Activated CD4-positive, alpha-beta T cell treated with anti-CD3 and anti-CD28 coated beads, Interleukin-2, amount 50 U/mL, for 24 hours (primary cell): ENCODE measurements around the gene FAM221B.

Experiments used
- DNase-seq, 2 donors: peaks; one replicate each; pipeline ENCODE4 v3.0.0-alpha.2; 2020; ENCODE audit warnings: low read depth in 1 of 2, low spot score in 1 of 2

Gene FAM221B

GRCh38 chr9:35792024-35792813 is 36.3 kb downstream of the FAM221B start:
- no peak for DNase-seq

DNA sequence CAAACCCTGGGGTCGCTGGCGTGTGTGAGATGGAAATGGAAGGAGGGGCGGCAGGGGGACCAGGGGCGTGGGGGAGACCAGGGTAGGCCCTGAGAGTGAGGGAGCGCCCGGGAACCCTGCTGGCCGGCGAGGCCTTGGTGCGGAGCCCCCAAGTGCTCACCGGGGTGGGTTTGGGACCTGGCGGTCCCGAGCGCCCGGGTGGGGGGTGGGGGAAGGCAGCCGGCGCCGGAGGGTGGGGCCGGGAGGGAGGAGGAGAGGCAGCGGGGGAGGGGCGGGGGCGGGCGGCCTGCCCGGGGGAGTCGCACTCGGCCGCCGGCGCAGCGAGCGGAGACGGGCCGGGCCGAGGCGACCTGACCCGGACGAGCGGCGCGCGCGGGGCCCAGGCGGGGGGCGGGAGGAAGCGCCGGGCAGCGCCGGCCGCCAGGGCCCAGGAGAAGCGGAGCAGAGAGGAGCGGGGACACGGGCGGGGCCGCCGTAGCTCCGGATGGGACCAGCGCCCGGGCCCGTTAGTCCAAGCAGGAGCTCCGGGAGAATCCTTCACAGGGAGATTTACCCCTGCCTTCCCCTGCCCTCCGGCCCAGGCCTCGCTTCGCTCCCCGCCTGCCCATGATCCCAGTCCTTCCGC is 37.1 kb downstream of the FAM221B start, which contains the start of gene NPR2:
NPR2 (plus strand) TSS at position 295 of the 625 bp plus-strand sequence. CDS start 818 bp downstream, outside the sequence.
- DNase-seq = no peak

DNA sequence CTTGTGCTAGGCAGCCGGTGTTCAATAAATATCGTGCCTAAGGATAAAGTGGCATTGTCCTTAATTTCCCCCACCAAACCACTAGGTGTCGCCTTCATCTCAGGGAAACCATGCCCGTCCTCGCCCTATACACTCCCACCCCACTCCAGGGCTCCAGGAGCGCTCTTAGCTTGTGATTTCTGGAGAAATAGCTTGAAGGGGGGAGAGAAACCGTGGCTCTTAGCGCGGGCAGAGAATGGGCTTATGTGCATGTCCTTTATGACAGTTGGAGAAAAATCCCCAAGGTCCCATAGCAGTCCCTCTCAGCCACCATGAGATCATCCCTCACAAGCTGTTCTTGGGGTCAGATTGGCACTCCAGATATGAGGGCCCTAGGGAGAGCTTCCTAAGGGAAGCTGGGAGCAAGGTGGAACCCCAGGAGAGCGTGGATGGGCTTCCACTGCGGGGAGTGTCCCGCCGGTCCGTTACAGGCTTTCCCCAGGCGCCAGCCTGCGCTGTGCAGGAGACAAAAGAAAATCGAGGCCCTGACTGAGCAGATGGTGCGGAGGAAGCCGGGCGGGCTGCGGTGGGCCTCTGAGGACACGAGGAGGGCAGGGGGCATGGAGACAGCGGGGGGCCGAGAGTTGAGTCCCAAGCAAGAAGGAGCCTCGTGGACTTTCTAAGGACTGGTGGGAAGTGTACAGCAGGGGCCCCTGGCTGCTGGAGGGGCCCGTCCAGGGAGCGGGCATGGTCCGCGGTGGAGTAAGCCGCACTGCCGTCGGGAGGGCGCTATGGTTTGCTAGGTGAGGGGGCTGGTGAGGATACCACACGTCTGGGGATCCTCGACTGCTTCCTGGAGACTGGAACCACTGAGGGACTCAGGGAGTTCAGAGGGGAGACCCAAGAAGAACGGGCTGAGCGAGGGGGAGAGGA is 37.9 kb downstream of the FAM221B start:
- peak; percentile 19 to 45 for DNase-seq

GRCh38 chr9:35790025-35790384 is 38.5 kb downstream of the FAM221B start:
- no peak for DNase-seq

DNA sequence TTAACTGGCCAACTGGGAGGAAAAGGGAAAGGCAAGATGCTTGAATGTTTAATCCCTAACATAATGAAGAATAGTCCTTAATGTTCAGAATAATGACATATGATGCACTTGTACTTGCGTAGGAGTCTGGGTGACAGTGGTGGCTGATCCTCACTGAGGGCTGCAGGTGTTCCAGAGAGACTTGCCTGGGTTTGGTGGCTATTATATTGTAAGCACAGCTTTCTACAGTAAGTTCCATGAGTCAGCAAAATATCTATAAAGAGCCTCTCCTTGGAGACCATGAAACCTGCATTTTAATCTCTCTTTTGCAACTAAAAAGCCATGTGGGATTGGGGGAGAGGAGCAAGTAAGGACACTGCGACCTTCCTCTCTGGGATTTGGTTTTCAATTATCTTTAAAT is 39.0 kb downstream of the FAM221B start:
- no peak for DNase-seq

- no peak for DNase-seq
Observed at GRCh38 chr9:35783418-35783817, 45.1 kb downstream of the FAM221B start.

GRCh38 chr9:35781066-35781465 is 47.5 kb downstream of the FAM221B start:
- DNase-seq = no peak

- no peak for DNase-seq
Observed at GRCh38 chr9:35778496-35778895, 50.0 kb downstream of the FAM221B start.

- DNase-seq = no peak
Observed at GRCh38 chr9:35776018-35776417, 52.5 kb downstream of the FAM221B start.

- DNase-seq = no peak
Observed at GRCh38 chr9:35774907-35775635, 53.5 kb downstream of the FAM221B start.

DNA sequence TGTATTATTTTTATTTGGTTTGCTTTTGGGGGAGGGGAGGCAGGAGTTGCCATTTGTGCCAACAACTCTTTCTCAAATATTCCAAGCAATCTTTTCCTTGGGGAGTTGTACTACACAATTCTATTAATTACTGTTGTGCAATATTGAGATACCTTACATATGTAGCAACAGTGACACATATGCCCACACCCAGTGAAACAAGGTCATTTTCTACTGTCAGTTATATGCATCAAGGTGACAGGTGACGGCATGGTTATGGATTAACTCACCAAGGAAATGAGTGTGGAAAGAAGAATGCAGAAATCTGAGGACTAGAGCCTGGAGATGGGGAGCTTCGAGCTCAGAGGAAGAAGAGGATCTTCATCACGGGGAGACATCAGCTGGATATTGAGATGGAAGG is 56.6 kb downstream of the FAM221B start:
- no peak for DNase-seq

DNA sequence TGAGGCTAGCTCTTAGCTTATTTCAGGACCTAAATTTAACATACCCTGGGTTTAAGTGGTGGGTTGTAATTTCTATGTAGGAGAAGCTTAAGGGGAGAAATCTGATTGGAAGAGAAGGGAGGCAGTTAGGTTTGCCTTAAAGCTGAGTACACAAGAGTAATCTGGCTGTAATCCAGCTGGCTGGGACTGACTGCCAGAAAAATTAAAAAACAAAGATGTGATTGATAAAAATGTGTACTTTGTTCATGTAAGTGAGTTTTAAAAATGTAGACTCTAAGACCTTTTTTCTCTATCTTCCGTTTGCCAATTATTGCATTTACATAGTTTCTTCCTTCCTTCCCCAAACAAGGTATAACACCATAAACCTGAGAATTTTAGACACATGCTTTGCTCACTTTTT is 57.0 kb downstream of the FAM221B start:
- no peak for DNase-seq

DNA sequence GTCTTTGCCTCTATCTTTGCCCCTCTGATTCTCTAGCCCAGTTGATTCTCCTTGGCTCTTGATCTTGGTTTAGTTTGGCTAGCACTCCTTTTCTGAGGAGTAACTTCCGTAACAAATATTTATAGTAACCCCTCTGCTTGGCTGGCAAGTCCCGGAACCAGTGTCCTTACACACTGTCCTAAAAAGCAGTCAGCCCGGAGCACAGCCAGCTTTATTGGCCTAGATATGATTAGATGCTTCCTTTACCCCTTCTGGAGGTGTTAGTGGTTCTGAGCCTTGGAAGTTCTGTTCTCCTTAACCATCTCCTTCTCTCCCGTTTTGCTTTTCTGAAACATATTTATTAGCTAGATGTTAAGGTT is 57.5 kb downstream of the FAM221B start:
- no peak for DNase-seq

DNA sequence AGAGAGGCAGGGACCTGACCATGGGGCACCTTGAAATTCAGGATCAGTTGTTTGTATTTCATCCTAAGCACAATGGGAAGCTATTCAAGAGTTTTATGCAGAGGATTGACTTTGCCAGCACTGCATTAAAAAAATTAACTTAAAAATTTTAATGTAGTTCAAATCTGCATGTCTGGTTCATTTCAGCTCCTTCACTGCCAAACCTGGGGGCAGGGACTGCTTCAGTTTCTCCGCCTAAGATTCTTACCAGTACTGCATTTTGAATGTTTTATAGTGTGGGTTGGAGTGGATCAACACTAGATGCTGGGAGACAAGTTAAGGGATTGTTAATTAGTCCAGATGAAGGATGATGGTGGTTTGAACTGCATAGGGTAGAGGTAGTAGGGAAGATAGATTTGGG is 58.8 kb downstream of the FAM221B start:
- no peak for DNase-seq

GRCh38 chr9:35767458-35767857 is 61.1 kb downstream of the FAM221B start:
- DNase-seq = no peak

DNA sequence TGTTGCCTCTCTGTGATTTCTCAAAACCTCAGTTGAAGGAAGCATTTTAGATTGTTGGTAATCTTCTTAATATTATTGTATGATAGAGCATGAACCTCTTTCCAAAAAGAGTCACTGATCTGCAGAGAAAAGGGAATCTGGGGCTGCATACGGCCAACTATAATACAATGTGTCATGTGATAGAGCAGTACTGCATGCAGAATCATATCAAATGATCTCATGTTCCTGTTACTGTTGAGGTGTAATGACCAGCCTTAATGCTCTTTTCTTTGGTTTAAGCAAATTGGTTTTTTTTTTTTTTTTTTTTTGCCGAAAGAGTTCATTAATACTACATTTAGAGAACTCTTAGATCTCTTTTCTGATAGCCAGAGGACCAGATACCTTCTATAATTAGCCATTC is 61.5 kb downstream of the FAM221B start:
- DNase-seq = no peak
